ENCODE results near the gene CARHSP1. TPM values are rescaled to one million over a fixed set of nuclear protein-coding genes. Genes with fewer than 3 reads are reported as not detected.
"Not testable (repeated sequence)": the region's sequence is repeated elsewhere in the genome, so short reads cannot be mapped to it uniquely, and the experiment has no call there.

CARHSP1 gene
- total RNA-seq, 1 experiment from 2014 or later: 79.7 TPM

GRCh38 chr16:8846401-8846932, 22.3 kb downstream of the CARHSP1 start:
- CTCF ChIA-PET: no interaction called here
- no peaks in the 10 kb centered on the region for H4K20me1 ChIP-seq (ENCODE audit: insufficient read depth)
- no TSS peak for BruUV-seq (replicated peaks)

GRCh38 chr16:8845699-8846298, 23.0 kb downstream of the CARHSP1 start:
- Histone ChIP-seq H3K4me1 (ENCODE audit: control insufficient read depth in 1 of 2, insufficient read depth in 2 of 2, low read length in 2 of 2) (no peaks in the 10 kb centered on the region; a peak in 1 of 4 replicates), H3K9me3 (ENCODE audit: control insufficient read depth in 1 of 2, insufficient read depth in 1 of 2, low read depth in 1 of 2, low read length in 2 of 2) (no peaks in the 10 kb centered on the region), H3K9ac (ENCODE audit: low read length) (no peak overlapping the region), H3K36me3 (ENCODE audit: control insufficient read depth in 1 of 2, insufficient read depth in 2 of 2, low read length in 2 of 2) (peaks cover 8 to 25% of the 10 kb centered on the region in 2 experiments; a peak in 3 of 4 replicates), H3K27ac (ENCODE audit: low read depth, low read length) (no peak overlapping the region), H3K4me2 (ENCODE audit: low read length) (no peak overlapping the region), H3K79me2 (ENCODE audit: insufficient read depth, low read length) (peaks cover 30% of the 10 kb centered on the region), H2AFZ (ENCODE audit: low read depth, low read length, poor library complexity, severe bottlenecking) (no peak overlapping the region), H3K27me3 (ENCODE audit: insufficient read depth, low read length) (no peaks in the 10 kb centered on the region), H3K9me2 (ENCODE audit: insufficient read depth) (no peaks in the 10 kb centered on the region), H3K4me3 (replicated peaks in 1 of 2; ENCODE audit: low read depth in 1 of 2, low read length in 2 of 2) (no peak overlapping the region), H4K20me1 (ENCODE audit: insufficient read depth) (no peaks in the 10 kb centered on the region)
- TF ChIP-seq YY1 (IDR thresholded peaks at IDR 0.05; ENCODE audit: extremely low read depth, insufficient replicate concordance, low read depth, low read length): no peak
- TF ChIP-seq ZBTB33 (IDR thresholded peaks at IDR 0.05; ENCODE audit: extremely low read depth, insufficient replicate concordance, low read length): no peak
- TF ChIP-seq EZH2phosphoT487 (IDR thresholded peaks at IDR 0.05; ENCODE audit: borderline replicate concordance): no peak
- POLR2A ChIA-PET: no interaction called here
- DNase-seq (ENCODE audit: low read depth, low spot score) (no peak), ATAC-seq (no peak)
- no TSS peak for BruUV-seq (replicated peaks)
- CTCF ChIA-PET: no interaction called here
- RAD21 ChIA-PET (ENCODE audit: low non-redundant PET in 1 of 2, low total read pairs in 2 of 2, uncharacterized antibody in 2 of 2, unreplicated experiment in 2 of 2): no interaction called here
- intact Hi-C loops (cut with micrococcal nuclease): no loop called here

More at GRCh38 chr16:8846401-8846932, 22.3 kb downstream of the CARHSP1 start:
- H3K4me3 ChIP-seq (replicated peaks in 1 of 2; ENCODE audit: low read depth in 1 of 2, low read length in 2 of 2): no peak overlapping the region
- no peak for ATAC-seq
- no peak overlapping the region for H3K27ac ChIP-seq (ENCODE audit: low read depth, low read length)
- DNase-seq (ENCODE audit: low read depth, low spot score): no peak
- H3K79me2 ChIP-seq (ENCODE audit: insufficient read depth, low read length): peaks cover 30% of the 10 kb centered on the region
- RAD21 ChIA-PET (ENCODE audit: low non-redundant PET in 1 of 2, low total read pairs in 2 of 2, uncharacterized antibody in 2 of 2, unreplicated experiment in 2 of 2): no interaction called here
- H3K9me3 ChIP-seq (ENCODE audit: control insufficient read depth in 1 of 2, insufficient read depth in 1 of 2, low read depth in 1 of 2, low read length in 2 of 2): no peaks in the 10 kb centered on the region
- no peak overlapping the region for H3K9ac ChIP-seq (ENCODE audit: low read length)
- H2AFZ ChIP-seq (ENCODE audit: low read depth, low read length, poor library complexity, severe bottlenecking): no peak overlapping the region
- no peaks in the 10 kb centered on the region; a peak in 1 of 4 replicates for H3K4me1 ChIP-seq (ENCODE audit: control insufficient read depth in 1 of 2, insufficient read depth in 2 of 2, low read length in 2 of 2)
- TF ChIP-seq CBX3 (IDR thresholded peaks at IDR 0.05; ENCODE audit: low read depth): no peak
- POLR2A ChIA-PET: no interaction called here
- no peak overlapping the region for H3K4me2 ChIP-seq (ENCODE audit: low read length)
- intact Hi-C loops (cut with micrococcal nuclease): no loop called here
- no peaks in the 10 kb centered on the region for H3K27me3 ChIP-seq (ENCODE audit: insufficient read depth, low read length)
- no peaks in the 10 kb centered on the region for H3K9me2 ChIP-seq (ENCODE audit: insufficient read depth)
- H3K36me3 ChIP-seq (ENCODE audit: control insufficient read depth in 1 of 2, insufficient read depth in 2 of 2, low read length in 2 of 2): peaks cover 9 to 25% of the 10 kb centered on the region in 2 experiments; a peak in 3 of 4 replicates

GRCh38 chr16:8843296-8843695, 25.5 kb downstream of the CARHSP1 start:
- ATAC-seq; RAD21 ChIA-PET (ENCODE audit: low non-redundant PET in 1 of 2, low total read pairs in 2 of 2, uncharacterized antibody in 2 of 2, unreplicated experiment in 2 of 2); H3K4me2 ChIP-seq (ENCODE audit: low read length); H3K27ac ChIP-seq (ENCODE audit: low read depth, low read length); H3K36me3 ChIP-seq (ENCODE audit: control insufficient read depth in 1 of 2, insufficient read depth in 2 of 2, low read length in 2 of 2); H3K27me3 ChIP-seq (ENCODE audit: insufficient read depth, low read length); H3K9ac ChIP-seq (ENCODE audit: low read length); H3K4me3 ChIP-seq (replicated peaks in 1 of 2; ENCODE audit: low read depth in 1 of 2, low read length in 2 of 2); H2AFZ ChIP-seq (ENCODE audit: low read depth, low read length, poor library complexity, severe bottlenecking); H3K9me2 ChIP-seq (ENCODE audit: insufficient read depth); BruUV-seq (replicated peaks); POLR2A ChIA-PET; H4K20me1 ChIP-seq (ENCODE audit: insufficient read depth); DNase-seq (ENCODE audit: low read depth, low spot score); H3K4me1 ChIP-seq (ENCODE audit: control insufficient read depth in 1 of 2, insufficient read depth in 2 of 2, low read length in 2 of 2); intact Hi-C loops (cut with micrococcal nuclease); CTCF ChIA-PET; H3K9me3 ChIP-seq (ENCODE audit: control insufficient read depth in 1 of 2, insufficient read depth in 1 of 2, low read depth in 1 of 2, low read length in 2 of 2): not testable (repeated sequence)
- H3K79me2 ChIP-seq (ENCODE audit: insufficient read depth, low read length): peaks cover 30% of the 10 kb centered on the region
